22Rv1 (cell line): ENCODE data around the gene FES.
A peak's percentile ranks its signal among the peaks of the same experiment; 100 is the strongest.

Experiments used
- H3K27ac ChIP-seq: fragments of 450-650 bp; 2 replicates; pipeline ENCODE4 v1.5.1; 2017
- CTCF ChIP-seq: fragments of 450-650 bp; IDR thresholded peaks from 2 replicates; pipeline ENCODE4 v1.5.1; 2017; ENCODE audit warnings: mild to moderate bottlenecking
- ZFX ChIP-seq: fragments of 450-650 bp; IDR thresholded peaks from 2 replicates; pipeline ENCODE4 v1.6.1; 2017; ENCODE audit warnings: antibody characterized with exemption, borderline replicate concordance

The FES gene

GRCh38 chr15:90872486-90873184 is 11.7 kb upstream of the FES start:
- TF ChIP-seq CTCF (no peak), ZFX (no peak)
- H3K27ac ChIP-seq: peak overlapping the region; percentile 78

DNA sequence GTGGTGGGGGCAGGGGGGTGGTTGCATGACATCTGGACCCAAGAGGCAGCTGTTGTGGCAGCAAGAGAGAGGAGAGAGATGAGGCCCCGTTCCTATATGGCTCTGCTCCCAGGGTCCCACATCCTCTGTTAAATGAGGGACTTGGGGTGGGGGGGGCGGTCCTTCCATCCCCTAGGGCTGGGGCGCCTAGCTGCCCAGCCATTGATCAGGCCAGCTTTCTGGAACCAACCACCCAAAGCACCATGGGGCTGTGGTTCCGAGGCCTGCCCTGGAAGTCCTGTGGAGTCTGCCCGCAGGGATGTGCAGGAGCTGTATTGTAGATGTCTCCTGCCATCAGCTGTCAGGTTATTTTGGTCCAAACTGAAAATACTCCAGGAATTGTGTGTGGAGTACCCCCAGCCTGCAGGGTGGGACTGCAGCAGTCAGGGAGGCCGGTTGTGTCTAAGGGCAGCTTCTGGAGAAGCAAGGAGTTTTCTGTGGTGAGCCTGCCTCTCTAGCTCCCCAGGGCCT is 10.8 kb upstream of the FES start:
- no peak for TF ChIP-seq CTCF
- TF ChIP-seq ZFX: no peak
- peak overlapping the region; percentile 78 for H3K27ac ChIP-seq

GRCh38 chr15:90873998-90874605 is 10.2 kb upstream of the FES start:
- peak overlapping the region; percentile 78 for H3K27ac ChIP-seq

DNA sequence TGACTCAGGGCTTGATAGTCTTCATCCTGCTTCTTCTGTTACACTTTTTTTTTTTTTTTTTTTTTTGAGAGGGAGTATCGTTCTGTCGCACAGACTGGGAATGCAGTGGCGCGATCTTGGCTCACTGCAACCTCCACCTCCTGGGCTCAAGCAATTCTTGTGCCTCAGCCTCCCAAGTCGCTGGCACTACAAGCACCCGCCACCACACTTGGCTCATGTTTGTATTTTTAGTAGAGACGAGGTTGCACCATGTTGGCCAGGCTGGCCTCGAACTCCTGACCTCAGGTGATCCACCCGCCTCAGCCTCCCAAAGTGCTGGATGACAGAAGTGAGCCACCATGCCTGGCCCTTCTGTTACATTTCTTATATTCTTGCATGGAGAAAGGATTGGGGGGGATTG is 9.3 kb upstream of the FES start:
- H3K27ac ChIP-seq: peak overlapping the region; percentile 78; the same call in 1 of the 2 replicates

More at GRCh38 chr15:90873998-90874605, 10.2 kb upstream of the FES start:
- no peak for TF ChIP-seq ZFX
- TF ChIP-seq CTCF: no peak

- H3K27ac ChIP-seq: no peak overlapping the region
- TF ChIP-seq CTCF (no peak), ZFX (no peak)
These were observed 8.7 kb upstream of the FES start for GRCh38 chr15:90875549-90875981.

DNA sequence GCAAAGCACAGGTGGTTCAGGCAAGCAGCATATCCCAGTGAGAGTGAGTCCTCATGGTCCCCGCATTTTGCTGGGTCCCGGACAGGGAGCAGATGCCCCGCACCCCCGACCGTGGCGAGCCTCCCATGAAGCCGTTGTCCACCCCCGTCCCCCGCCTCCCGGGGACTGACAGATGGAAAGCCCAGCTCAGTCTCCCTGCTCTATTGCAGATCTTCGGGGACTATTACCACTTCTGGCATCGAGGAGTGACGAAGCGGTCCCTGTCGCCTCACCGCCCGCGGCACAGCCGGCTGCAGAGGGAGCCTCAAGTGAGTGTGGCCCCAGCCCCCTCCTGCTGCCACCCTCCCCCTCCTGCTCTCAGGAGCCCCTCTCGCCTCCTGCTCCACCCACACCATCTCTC is 8.3 kb upstream of the FES start:
- H3K27ac ChIP-seq: no peak overlapping the region
- TF ChIP-seq CTCF: no peak
- no peak for TF ChIP-seq ZFX

- H3K27ac ChIP-seq: no peak overlapping the region
- TF ChIP-seq CTCF (no peak), ZFX (no peak)
These were observed 7.7 kb upstream of the FES start for GRCh38 chr15:90876512-90877170.
